ENCODE data around the gene MNT. TPM values are rescaled to one million over a fixed set of nuclear protein-coding genes. Genes with fewer than 3 reads are reported as not detected.

Gene MNT
- polyA plus RNA-seq, 1 experiment = 2.2 TPM

DNA sequence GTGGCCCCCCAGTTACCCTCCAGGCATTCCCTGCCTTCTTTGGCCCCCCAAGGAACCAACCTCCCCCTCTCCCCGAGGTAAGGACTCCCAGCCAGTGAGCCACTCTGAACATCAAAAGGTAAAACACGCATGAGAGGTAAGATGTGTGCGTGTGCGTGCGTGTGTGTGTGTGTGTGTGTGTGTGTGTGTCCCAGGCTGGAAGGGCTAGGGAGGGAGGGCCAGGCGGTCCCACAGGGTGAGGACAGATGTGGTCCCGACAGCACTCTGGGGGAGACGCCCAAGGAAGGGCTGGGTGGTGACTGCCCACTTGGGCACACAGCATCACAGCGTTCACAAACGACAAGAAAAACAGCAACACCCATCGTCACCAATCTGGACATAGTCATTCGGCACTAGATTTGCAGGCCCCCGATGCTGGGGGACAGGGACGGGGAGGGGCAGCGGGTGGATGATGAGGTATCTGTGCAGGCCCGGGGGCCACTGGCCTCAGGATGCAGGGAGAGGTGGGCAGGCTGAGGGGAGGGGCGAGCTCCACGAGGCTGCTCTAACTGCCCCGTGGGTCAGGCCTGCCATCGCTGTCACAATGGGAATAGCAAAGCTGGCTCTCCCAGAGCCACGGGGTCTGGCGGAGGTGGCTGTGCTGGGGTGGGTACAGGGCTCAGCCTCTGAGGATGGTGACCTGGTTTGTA is 16.3 kb downstream of the MNT start:
- H3K27ac ChIP-seq (ENCODE audit: low read depth, low read length) = no peak overlapping the region
- H3K4me3 ChIP-seq (ENCODE audit: low read depth, low read length) = no peak overlapping the region
- TF ChIP-seq, protein P1, sequence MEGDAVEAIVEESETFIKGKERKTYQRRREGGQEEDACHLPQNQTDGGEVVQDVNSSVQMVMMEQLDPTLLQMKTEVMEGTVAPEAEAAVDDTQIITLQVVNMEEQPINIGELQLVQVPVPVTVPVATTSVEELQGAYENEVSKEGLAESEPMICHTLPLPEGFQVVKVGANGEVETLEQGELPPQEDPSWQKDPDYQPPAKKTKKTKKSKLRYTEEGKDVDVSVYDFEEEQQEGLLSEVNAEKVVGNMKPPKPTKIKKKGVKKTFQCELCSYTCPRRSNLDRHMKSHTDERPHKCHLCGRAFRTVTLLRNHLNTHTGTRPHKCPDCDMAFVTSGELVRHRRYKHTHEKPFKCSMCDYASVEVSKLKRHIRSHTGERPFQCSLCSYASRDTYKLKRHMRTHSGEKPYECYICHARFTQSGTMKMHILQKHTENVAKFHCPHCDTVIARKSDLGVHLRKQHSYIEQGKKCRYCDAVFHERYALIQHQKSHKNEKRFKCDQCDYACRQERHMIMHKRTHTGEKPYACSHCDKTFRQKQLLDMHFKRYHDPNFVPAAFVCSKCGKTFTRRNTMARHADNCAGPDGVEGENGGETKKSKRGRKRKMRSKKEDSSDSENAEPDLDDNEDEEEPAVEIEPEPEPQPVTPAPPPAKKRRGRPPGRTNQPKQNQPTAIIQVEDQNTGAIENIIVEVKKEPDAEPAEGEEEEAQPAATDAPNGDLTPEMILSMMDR (IDR thresholded peaks at IDR 0.05; ENCODE audit: low read depth, low read length) = no peak
- POLR2A ChIA-PET = interaction anchor here (0.6 to 2.5 kb wide), 2 partner anchors 8 to 21 kb away, joined by 3 to 31 read pairs; no protein-coding TSS in a partner anchor
- no peaks in the 10 kb centered on the region for H3K27me3 ChIP-seq (ENCODE audit: control insufficient read depth, insufficient read depth, low read length)
- CTCF ChIA-PET = interaction anchor here (5.8 kb wide), 1 partner anchor 30 kb away, joined by 320 read pairs; no protein-coding TSS in a partner anchor
- H3K9me3 ChIP-seq (ENCODE audit: control insufficient read depth, insufficient read depth, low read length) = no peaks in the 10 kb centered on the region; the same call in 1 of the 2 replicates
- DNase-seq (ENCODE audit: low read depth, low spot score) = no peak

DNA sequence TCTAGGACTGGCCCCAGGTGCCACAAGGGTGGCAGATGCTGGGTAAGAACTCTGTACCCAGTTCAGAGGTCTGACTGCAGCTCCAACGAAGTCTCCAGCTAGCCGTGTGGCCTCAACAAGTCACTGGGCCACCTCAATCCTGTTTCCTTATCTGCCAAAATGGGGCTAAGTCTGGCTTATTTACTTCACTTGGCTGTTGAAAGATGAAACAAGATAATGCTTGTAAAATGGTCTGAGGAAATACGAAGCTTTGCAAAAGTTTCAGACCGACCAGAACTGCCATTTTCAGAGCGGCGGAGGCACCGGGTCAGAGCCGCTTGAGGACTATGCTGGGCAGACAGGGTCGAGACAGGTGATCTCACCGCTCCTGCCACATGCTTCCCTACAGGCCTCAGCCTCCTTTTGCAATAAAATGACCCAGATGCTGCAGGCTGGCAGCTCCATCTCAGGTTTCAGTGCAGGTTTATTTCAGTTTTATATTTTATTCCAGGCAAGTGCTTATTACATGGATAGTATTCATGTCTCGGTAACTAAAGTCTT is 17.2 kb downstream of the MNT start:
- Histone ChIP-seq H3K27ac (ENCODE audit: low read depth, low read length) (no peak overlapping the region), H3K4me3 (ENCODE audit: low read depth, low read length) (no peak overlapping the region), H3K27me3 (ENCODE audit: control insufficient read depth, insufficient read depth, low read length) (no peaks in the 10 kb centered on the region), H3K9me3 (ENCODE audit: control insufficient read depth, insufficient read depth, low read length) (no peaks in the 10 kb centered on the region; the same call in 1 of the 2 replicates)
- TF ChIP-seq, protein P1 (IDR thresholded peaks at IDR 0.05; ENCODE audit: low read depth, low read length) = no peak
- ChIA-PET CTCF (interaction anchor here (0.9 to 5.8 kb wide), 11 partner anchors 9 to 324 kb away, joined by 3 to 320 read pairs (median 7); partner anchors contain the start of genes SGSM2 and TSR1), POLR2A (interaction anchor here (2.5 to 2.9 kb wide), 2 partner anchors 9 to 32 kb away, joined by 18 to 31 read pairs; no protein-coding TSS in a partner anchor)
- no peak for DNase-seq (ENCODE audit: low read depth, low spot score)

DNA sequence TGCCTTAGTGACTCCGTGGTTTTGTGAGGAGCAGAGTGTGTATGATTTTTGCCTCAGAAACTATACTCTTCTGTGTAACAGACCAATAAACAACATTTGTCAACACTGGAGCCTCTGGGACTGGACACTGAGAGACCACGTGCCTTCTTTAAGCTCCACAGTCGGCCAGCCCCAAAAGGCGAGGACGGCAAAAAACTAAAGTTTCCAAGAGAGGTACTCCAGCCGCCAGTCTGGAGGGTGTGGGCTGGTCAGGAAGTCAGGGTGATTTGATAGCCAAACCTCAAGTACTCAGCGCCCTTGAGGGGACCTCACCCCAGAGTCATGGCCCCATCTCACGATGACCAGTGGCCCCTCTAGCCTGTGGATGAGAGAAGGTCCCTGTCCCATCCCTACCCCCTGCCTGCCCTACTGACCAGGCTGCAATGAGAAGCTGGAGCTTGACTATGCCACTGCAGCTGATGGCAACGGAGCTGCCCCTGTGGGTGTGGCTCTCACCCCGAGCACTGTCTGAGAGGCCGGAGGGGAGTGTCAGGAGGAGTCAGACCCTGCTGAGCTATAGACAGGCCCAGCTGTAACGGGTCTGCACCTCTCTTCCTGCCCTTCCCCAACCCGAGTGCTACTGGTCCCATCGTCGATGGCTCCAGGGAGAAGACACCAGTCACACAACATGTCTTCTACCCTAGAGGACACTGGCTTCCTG is 19.8 kb downstream of the MNT start:
- TF ChIP-seq, protein P1 (IDR thresholded peaks at IDR 0.05; ENCODE audit: low read depth, low read length) = no peak
- DNase-seq (ENCODE audit: low read depth, low spot score) = no peak
- Histone ChIP-seq H3K9me3 (ENCODE audit: control insufficient read depth, insufficient read depth, low read length) (no peaks in the 10 kb centered on the region), H3K27ac (ENCODE audit: low read depth, low read length) (no peak overlapping the region), H3K4me3 (ENCODE audit: low read depth, low read length) (no peak overlapping the region), H3K27me3 (ENCODE audit: control insufficient read depth, insufficient read depth, low read length) (no peaks in the 10 kb centered on the region)
- ChIA-PET CTCF (interaction anchor here (0.6 to 5.8 kb wide), 10 partner anchors 8 to 123 kb away, joined by 3 to 320 read pairs (median 10); partner anchors contain the start of genes SGSM2 and TSR1), POLR2A (interaction anchor here (1.0 to 2.9 kb wide), 2 partner anchors 11 to 35 kb away, joined by 3 to 18 read pairs; no protein-coding TSS in a partner anchor)

DNA sequence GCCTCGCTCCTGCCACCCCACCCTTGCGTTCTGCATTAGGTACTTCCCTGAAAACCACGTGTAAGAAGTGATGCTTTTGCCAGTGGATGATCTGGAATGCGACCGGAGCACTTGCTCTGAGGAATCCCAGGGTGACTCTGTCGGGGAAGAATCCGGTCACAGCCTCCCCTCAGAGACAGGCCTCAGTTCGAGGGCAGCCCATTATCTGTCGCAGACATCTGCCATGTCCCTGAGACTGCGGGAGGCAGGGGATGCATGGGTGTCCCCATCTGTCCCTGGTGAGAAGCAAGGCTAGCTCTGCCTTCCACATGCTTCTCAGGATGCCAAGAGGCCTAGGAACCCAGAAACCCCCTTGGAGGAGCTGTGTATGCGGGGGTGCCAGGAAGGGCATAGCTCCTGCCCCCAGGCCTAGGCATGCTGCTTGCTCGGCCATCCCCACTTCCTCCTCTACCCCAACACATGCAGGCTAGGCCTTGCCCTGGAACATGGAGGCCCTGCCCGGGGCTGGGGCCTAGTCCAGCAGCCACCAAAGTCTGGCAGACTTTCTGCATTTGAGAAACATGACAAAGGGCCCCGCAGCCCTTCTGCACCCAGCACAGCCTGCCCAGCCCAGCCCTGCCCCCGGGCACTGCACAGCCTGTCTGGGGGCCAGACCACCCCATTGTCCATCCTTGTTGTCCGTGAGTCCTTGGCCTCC is 20.5 kb downstream of the MNT start:
- Histone ChIP-seq H3K27ac (ENCODE audit: low read depth, low read length) (no peak overlapping the region), H3K4me3 (ENCODE audit: low read depth, low read length) (no peak overlapping the region), H3K9me3 (ENCODE audit: control insufficient read depth, insufficient read depth, low read length) (no peaks in the 10 kb centered on the region), H3K27me3 (ENCODE audit: control insufficient read depth, insufficient read depth, low read length) (no peaks in the 10 kb centered on the region)
- CTCF ChIA-PET = interaction anchor here (5.8 kb wide), 1 partner anchor 35 kb away, joined by 320 read pairs; no protein-coding TSS in a partner anchor
- TF ChIP-seq, protein P1 (IDR thresholded peaks at IDR 0.05; ENCODE audit: low read depth, low read length) = no peak
- no peak for DNase-seq (ENCODE audit: low read depth, low spot score)
- POLR2A ChIA-PET = interaction anchor here (1.0 kb wide), 1 partner anchor 10 kb away, joined by 3 read pairs; no protein-coding TSS in a partner anchor

Data from AG04450 (cell line).